Vagina (tissue), 2 donors: ENCODE results near the gene PTPN3.
"Not testable (repeated sequence)": the region's sequence is repeated elsewhere in the genome, so short reads cannot be mapped to it uniquely, and the experiment has no call there.

Experiments
- CTCF ChIP-seq, 3 experiments: fragments of 450-650 bp in 2 of 3; fragments of 200-600 bp in 1 of 3; sonication (generic) in 1 of 3; IDR thresholded peaks; one replicate each; pipeline ENCODE4 v1.5.1; 2017 to 2019; ENCODE audit warnings: antibody characterized with exemption in 3 of 3, mild to moderate bottlenecking in 2 of 3, moderate library complexity in 2 of 3
- POLR2A ChIP-seq, 2 donors: fragments of 450-650 bp; IDR thresholded peaks; one replicate each; pipeline ENCODE4 v1.6.1; 2017; ENCODE audit warnings: antibody characterized with exemption in 2 of 2, mild to moderate bottlenecking in 2 of 2, moderate library complexity in 2 of 2
- POLR2AphosphoS5 ChIP-seq, 2 donors: sonication (generic); formaldehyde crosslinking; IDR thresholded peaks; one replicate each; pipeline ENCODE4 v1.9.0; 2017; ENCODE audit warnings: antibody characterized with exemption in 2 of 2, mild to moderate bottlenecking in 2 of 2, low read depth in 1 of 2; ENCODE audit not compliant: insufficient read depth in 1 of 2

GRCh38 chr9:109358968-109359603 lies 139.0 kb downstream of the PTPN3 start:
- TF ChIP-seq POLR2AphosphoS5 (IDR thresholded peaks at IDR 0.05; ENCODE audit: insufficient read depth in 1 of 2, low read depth in 1 of 2); CTCF (IDR thresholded peaks at IDR 0.05); POLR2A (IDR thresholded peaks at IDR 0.05): not testable (repeated sequence)
